ENCODE measurements around the gene USP46.

The USP46 gene

GRCh38 chr4:52617336-52618020 is 41.6 kb downstream of the USP46 start:
- no peak for DNase-seq

- no peak for DNase-seq
These were observed 44.9 kb downstream of the USP46 start for GRCh38 chr4:52614241-52614640.

- DNase-seq: no peak
These were observed 46.8 kb downstream of the USP46 start for GRCh38 chr4:52612341-52612740.

GRCh38 chr4:52611030-52611555 is 48.0 kb downstream of the USP46 start:
- DNase-seq: no peak

GRCh38 chr4:52606726-52607125 is 52.4 kb downstream of the USP46 start:
- DNase-seq: no peak

- no peak for DNase-seq
These were observed 53.1 kb downstream of the USP46 start for GRCh38 chr4:52606040-52606439.

- DNase-seq: no peak
These were observed 54.9 kb downstream of the USP46 start for GRCh38 chr4:52604215-52604614.

- DNase-seq: no peak
These were observed 58.8 kb downstream of the USP46 start for GRCh38 chr4:52600275-52600674.

GRCh38 chr4:52595001-52595400 is 64.1 kb downstream of the USP46 start:
- DNase-seq: no peak

- no peak for DNase-seq
These were observed 66.8 kb downstream of the USP46 start for GRCh38 chr4:52592287-52592686.

GRCh38 chr4:52588771-52589591 is 70.1 kb downstream of the USP46 start:
- no peak for DNase-seq

GRCh38 chr4:52588097-52588496 is 71.0 kb downstream of the USP46 start:
- no peak for DNase-seq

GRCh38 chr4:52586069-52586468 is 73.0 kb downstream of the USP46 start:
- no peak for DNase-seq

GRCh38 chr4:52585379-52585778 is 73.7 kb downstream of the USP46 start:
- no peak for DNase-seq

GRCh38 chr4:52579602-52580272 is 79.4 kb downstream of the USP46 start:
- DNase-seq: no peak

- DNase-seq: no peak
These were observed 80.2 kb downstream of the USP46 start for GRCh38 chr4:52578951-52579350.

GRCh38 chr4:52577624-52577962 is 81.5 kb downstream of the USP46 start:
- DNase-seq: no peak

GRCh38 chr4:52576961-52577623 is 82.0 kb downstream of the USP46 start:
- no peak for DNase-seq

- DNase-seq: no peak
These were observed 82.8 kb downstream of the USP46 start for GRCh38 chr4:52576326-52576725.

- no peak for DNase-seq
These were observed 83.7 kb downstream of the USP46 start for GRCh38 chr4:52575406-52575805.

GRCh38 chr4:52574036-52574435 is 85.1 kb downstream of the USP46 start:
- no peak for DNase-seq

- no peak for DNase-seq
These were observed 85.5 kb downstream of the USP46 start for GRCh38 chr4:52573551-52573950.

GRCh38 chr4:52572936-52573485 is 86.1 kb downstream of the USP46 start:
- no peak for DNase-seq

Data from stimulated activated naive CD4-positive, alpha-beta T cell (primary cell).